Thymus (tissue), 11 donors: ENCODE data around the gene YWHAH. TPM values are rescaled to one million over a fixed set of nuclear protein-coding genes. Genes with fewer than 3 reads are reported as not detected.
A peak's percentile ranks its signal among the peaks of the same experiment; 100 is the strongest.

Experiments used
- DNase-seq, 9 donors: peaks; one replicate each; pipeline ENCODE4 v3.0.0-alpha.2; 2013; ENCODE audit warnings: low spot score in 9 of 9, low read depth in 6 of 9, missing footprints in 1 of 9
- H3K27ac ChIP-seq, 2 donors: one replicate each; pipeline ENCODE4 v1.5.1; 2013; ENCODE audit warnings: control low read depth in 1 of 2, low read depth in 1 of 2, low read length in 1 of 2, mild to moderate bottlenecking in 1 of 2, moderate library complexity in 1 of 2
- H3K27me3 ChIP-seq, 2 donors: one replicate each; pipeline ENCODE4 v1.5.1; 2013; ENCODE audit warnings: low read length in 1 of 2; ENCODE audit not compliant: control insufficient read depth in 2 of 2, insufficient read depth in 1 of 2
- H3K36me3 ChIP-seq, 2 donors: one replicate each; pipeline ENCODE4 v1.5.1; 2013; ENCODE audit warnings: low read length in 1 of 2, mild to moderate bottlenecking in 1 of 2, moderate library complexity in 1 of 2; ENCODE audit not compliant: control insufficient read depth in 2 of 2, insufficient read depth in 2 of 2
- H3K4me1 ChIP-seq, 2 donors: one replicate each; pipeline ENCODE4 v1.5.1; 2013; ENCODE audit warnings: low read length in 2 of 2; ENCODE audit not compliant: control insufficient read depth in 2 of 2, insufficient read depth in 2 of 2
- H3K4me3 ChIP-seq, 2 donors: one replicate each; pipeline ENCODE4 v1.5.1; 2013; ENCODE audit warnings: low read length in 2 of 2, control low read depth in 1 of 2, mild to moderate bottlenecking in 1 of 2
- H3K9me3 ChIP-seq, 2 donors: one replicate each; pipeline ENCODE4 v1.5.1; 2013; ENCODE audit warnings: low read length in 1 of 2, mild to moderate bottlenecking in 1 of 2; ENCODE audit not compliant: control insufficient read depth in 2 of 2, insufficient read depth in 1 of 2
- WGBS: extraction: QIAGEN DNeasy Blood & Tissue Kit; methylation state at CpG from one replicate; pipeline ENCODE4 v1.1.7; 2013; 5-methylcytosine and 5-hydroxymethylcytosine counted together
- polyA plus RNA-seq: library from polyadenylated mRNA; stranded (reverse); fragments of 200-250 nt; gene quantifications from one replicate; pipeline ENCODE4 v1.2.3, GENCODE V29; 2013
- total RNA-seq: library from RNA; stranded (reverse); fragments of 120-200 nt; gene quantifications from one replicate; pipeline ENCODE4 v1.2.4, GENCODE V29; 2013
- donor health status: healthy.

Gene YWHAH
- total and polyA plus RNA-seq, 2 donors = 98.3 to 115 TPM

DNA sequence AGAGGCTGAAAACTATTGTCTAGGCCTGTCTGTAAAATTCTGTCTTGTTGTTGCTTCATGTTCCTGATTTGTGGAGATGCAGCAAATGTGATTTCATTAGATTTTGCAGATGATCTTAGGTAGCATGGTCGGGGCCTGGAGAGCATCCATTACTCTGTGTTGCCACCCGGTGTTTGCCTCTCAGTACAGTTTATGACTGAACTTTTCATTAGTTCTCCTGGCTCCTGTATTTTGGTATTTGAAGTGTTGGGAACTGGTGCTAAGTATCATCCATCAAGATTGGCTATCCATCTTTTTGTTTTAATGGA is 7.7 kb downstream of the YWHAH start:
- Histone ChIP-seq H3K36me3 (peaks cover 23 to 36% of the 10 kb centered on the region in 2 donors), H3K27me3 (no peaks in the 10 kb centered on the region), H3K4me3 (no peak overlapping the region), H3K4me1 (peaks cover 39 to 58% of the 10 kb centered on the region in 2 donors), H3K27ac (peak overlapping the region in 1 of 2 donors; percentile 77), H3K9me3 (no peaks in the 10 kb centered on the region)
- WGBS = 89% methylated on average over 2 of the region's 2 CpGs
- DNase-seq = no peak

DNA sequence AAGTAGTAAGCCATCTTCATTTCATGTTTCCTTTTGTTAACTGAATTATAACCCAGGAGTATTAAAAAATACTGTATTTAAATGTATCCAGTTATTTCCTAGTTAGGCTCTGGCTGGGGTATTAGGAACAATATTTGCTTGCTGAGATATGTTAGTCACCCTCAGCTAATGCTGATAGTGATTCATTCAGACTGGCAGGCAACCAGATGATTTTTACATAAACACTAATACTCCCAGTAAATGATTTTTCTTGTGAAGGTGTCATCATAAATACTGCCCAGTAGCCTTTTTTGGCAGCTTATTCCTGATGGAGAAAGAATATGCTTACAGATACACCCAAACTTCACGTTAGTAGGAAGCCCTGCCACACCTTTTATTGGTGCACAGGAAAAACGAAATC is 8.1 kb downstream of the YWHAH start:
- H3K4me3 ChIP-seq = no peak overlapping the region
- H3K36me3 ChIP-seq = peaks cover 24 to 39% of the 10 kb centered on the region in 2 donors
- no peaks in the 10 kb centered on the region for H3K27me3 ChIP-seq
- WGBS = 92% methylated on average over 2 of the region's 2 CpGs
- H3K9me3 ChIP-seq = no peaks in the 10 kb centered on the region
- DNase-seq = no peak
- peak overlapping the region in 1 of 2 donors; percentile 39 for H3K27ac ChIP-seq
- H3K4me1 ChIP-seq = peaks cover 38 to 58% of the 10 kb centered on the region in 2 donors

DNA sequence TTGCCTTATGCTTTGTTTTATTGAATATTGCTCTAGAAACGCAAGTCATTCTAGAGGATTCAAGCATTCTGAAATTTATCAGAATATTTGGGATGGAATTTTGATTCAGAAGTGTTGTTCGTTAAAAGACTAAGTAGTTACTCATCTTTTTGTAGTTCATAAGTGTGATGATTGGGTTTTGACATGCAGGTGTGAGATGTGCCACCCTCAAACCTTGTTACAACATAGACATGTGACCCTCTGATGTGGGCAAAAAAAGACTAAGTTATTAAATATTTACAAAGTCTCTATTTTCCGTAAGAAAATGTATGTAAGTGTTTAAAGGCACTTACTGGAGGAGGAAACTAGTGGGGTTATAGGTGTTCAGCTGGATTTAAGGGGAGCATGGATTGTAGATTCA is 8.9 kb downstream of the YWHAH start:
- Histone ChIP-seq H3K27me3 (no peaks in the 10 kb centered on the region), H3K27ac (peak overlapping the region in 1 of 2 donors; percentile 27), H3K4me1 (peaks cover 38 to 53% of the 10 kb centered on the region in 2 donors), H3K36me3 (peaks cover 32 to 38% of the 10 kb centered on the region in 2 donors), H3K9me3 (no peaks in the 10 kb centered on the region), H3K4me3 (no peak overlapping the region)
- peak in 1 of 9 donors; percentile 63 for DNase-seq
- 36% methylated on average over 3 of the region's 3 CpGs for WGBS

DNA sequence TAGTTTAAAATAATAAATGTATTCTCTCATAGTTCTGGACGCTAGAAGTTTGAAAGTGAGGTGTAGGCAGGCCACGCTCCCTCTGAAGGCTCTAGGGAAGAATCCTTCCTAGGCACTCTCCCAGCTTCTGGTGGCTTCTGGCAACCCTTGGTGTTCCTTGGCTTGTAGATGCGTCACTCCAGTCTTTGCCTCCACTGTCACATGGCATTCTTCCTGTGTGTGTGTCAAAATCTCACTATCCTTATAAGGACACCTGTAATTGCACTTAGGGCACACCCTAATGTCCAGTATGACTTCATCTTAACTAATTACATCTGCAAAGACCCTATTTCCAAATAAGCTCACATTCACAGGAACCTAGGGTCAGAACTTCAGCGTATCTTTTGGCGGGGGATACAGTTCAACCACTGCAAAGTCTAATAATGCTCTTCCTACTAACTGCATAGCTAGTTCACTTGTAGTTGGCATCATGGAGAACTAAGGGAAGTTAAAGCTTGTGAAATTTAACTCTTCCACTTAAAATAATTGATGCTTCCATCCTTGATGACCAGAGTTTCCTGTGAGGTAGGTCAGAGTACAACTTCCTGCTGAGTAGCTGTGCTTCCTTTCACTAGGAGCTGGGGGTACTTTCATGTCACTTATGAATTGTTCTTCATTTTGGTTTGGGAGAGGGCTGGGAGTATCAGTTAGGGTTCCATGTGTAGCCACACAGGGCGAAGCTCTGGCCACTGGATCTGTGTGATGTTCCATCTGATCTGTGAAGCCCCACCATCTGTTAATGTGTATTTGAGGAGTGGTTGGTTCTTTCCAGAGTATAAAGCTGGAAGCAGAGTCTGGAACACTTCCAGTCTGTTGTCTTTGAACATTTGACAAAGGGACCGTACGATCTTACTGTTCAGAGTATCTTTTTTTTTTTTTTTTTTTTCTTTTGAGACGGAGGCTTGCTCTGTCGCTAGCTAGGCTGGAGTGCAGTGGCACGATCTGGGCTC is 10.5 kb downstream of the YWHAH start:
- peaks cover 33 to 37% of the 10 kb centered on the region in 2 donors for H3K36me3 ChIP-seq
- WGBS = 93% methylated on average over 11 of the region's 11 CpGs

DNA sequence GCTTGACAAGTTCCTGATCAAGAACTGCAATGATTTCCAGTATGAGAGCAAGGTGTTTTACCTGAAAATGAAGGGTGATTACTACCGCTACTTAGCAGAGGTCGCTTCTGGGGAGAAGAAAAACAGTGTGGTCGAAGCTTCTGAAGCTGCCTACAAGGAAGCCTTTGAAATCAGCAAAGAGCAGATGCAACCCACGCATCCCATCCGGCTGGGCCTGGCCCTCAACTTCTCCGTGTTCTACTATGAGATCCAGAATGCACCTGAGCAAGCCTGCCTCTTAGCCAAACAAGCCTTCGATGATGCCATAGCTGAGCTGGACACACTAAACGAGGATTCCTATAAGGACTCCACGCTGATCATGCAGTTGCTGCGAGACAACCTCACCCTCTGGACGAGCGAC is 12.0 kb downstream of the YWHAH start:
- WGBS = 91% methylated on average over 12 of the region's 12 CpGs
- Histone ChIP-seq H3K4me1 (peaks cover 27 to 38% of the 10 kb centered on the region in 2 donors), H3K27me3 (no peaks in the 10 kb centered on the region), H3K36me3 (peaks cover 27 to 31% of the 10 kb centered on the region in 2 donors), H3K9me3 (no peaks in the 10 kb centered on the region), H3K27ac (peak overlapping the region in 1 of 2 donors; percentile 30), H3K4me3 (no peak overlapping the region)
- no peak for DNase-seq

More for the DNA sequence above, 10.5 kb downstream of the YWHAH start:
- Histone ChIP-seq H3K27me3 (no peaks in the 10 kb centered on the region), H3K4me1 (peaks cover 36 to 51% of the 10 kb centered on the region in 2 donors), H3K27ac (peak overlapping the region in 1 of 2 donors; percentile 41), H3K9me3 (no peaks in the 10 kb centered on the region), H3K4me3 (no peak overlapping the region)
- no peak for DNase-seq

DNA sequence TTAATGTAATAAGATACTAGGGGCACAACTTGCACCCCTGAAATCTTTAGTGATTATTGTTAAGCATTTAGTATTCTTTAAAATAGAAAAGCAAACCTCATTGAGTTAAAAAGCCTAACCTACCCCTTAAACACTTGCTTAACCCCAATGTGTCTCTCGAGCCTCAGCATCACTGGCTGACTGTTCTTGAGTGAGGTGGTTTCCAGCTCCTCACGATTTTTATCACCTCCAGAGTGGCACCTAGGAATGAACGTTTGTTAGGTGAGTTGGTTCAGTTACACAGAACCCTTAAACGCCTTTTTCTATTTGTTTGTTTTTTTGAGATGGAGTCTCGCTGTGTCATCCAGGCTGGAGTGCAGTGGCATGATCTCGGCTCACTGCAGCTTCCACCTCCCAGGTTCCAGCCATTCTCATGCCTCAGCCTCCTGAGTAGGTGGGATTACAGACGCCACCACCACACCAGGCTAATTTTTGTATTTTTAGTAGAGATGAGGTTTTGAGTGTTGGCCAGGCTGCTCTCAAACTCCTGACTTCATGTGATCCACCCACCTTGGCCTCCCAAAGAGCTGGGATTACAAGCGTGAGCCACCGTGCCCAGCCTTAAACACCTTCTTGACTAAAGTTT is 13.7 kb downstream of the YWHAH start:
- no peak overlapping the region for H3K4me3 ChIP-seq
- 98% methylated on average over 9 of the region's 9 CpGs for WGBS
- no peaks in the 10 kb centered on the region for H3K9me3 ChIP-seq
- peaks cover 18 to 28% of the 10 kb centered on the region in 2 donors for H3K4me1 ChIP-seq
- H3K27me3 ChIP-seq = no peaks in the 10 kb centered on the region
- peaks cover 27 to 31% of the 10 kb centered on the region in 2 donors for H3K36me3 ChIP-seq
- no peak overlapping the region for H3K27ac ChIP-seq
- no peak for DNase-seq

DNA sequence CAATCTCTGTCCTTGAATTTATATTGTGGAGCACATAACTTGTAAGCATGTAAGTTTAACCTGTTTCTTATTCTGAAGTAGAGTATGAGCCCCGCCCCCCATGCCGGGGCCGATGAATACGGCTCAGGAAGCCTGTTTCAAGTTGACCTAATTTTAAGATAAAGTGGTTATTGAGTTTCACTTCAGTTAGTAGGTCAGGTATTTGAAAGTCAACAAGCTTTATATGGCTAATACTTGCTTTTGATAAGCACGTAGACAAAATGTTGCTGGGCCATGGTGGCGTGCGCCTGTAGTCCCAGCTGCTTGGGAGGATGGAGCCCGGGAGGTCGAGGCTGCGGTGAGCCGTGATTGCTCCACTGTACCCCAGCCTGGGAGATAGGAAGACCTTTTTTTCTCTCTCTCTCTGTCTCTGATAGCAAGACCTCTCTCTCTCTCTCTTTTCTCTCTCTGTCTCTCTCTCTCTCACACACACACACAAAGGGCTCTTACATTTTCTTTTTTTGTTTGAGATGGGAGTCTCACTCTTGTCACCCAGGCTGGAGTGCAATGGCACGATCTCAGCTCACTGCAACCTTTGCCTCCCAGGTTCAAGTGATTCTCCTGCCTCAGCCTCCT is 14.4 kb downstream of the YWHAH start:
- no peak overlapping the region for H3K27ac ChIP-seq
- peaks cover 27 to 31% of the 10 kb centered on the region in 2 donors for H3K36me3 ChIP-seq
- no peak for DNase-seq
- no peaks in the 10 kb centered on the region for H3K27me3 ChIP-seq
- WGBS = 93% methylated on average over 12 of the region's 12 CpGs
- H3K4me3 ChIP-seq = no peak overlapping the region
- H3K9me3 ChIP-seq = no peaks in the 10 kb centered on the region
- H3K4me1 ChIP-seq = peaks cover 13 to 25% of the 10 kb centered on the region in 2 donors

DNA sequence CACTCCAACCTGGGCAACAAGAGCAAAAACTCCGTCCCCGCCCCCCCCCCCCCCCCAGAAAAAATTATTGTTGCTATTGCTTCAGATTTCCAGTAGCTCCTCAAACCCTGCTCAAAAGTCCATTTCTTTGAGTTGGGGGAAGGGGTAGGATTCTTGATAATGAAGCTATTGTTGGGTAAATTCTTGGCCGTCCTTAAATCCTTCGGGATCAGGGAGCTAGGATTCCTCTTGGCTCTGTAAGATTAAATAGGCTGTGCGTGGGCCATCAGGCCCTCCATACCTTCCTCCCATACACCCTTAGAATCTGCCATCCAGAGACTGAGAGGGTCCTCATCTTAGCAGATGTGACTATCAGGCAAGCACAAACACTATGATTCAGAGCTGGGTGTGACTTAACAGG is 16.4 kb downstream of the YWHAH start:
- no peak overlapping the region for H3K4me3 ChIP-seq
- no peak overlapping the region for H3K27ac ChIP-seq
- 87% methylated on average over 5 of the region's 5 CpGs for WGBS
- DNase-seq = no peak
- H3K4me1 ChIP-seq = peaks cover 4 to 8% of the 10 kb centered on the region in 2 donors
- peaks cover 25% of the 10 kb centered on the region in 2 donors for H3K36me3 ChIP-seq
- H3K9me3 ChIP-seq = no peaks in the 10 kb centered on the region
- no peaks in the 10 kb centered on the region for H3K27me3 ChIP-seq
